VCaP (cell line): ENCODE measurements around the gene TBL1Y.
"Not testable (repeated sequence)": the region's sequence is repeated elsewhere in the genome, so short reads cannot be mapped to it uniquely, and the experiment has no call there.

Experiments used
- H3K27ac ChIP-seq: fragments of 450-650 bp; 2 replicates; pipeline ENCODE4 v1.5.1; 2017
- TF ChIP-seq, protein P1 (sequence below): fragments of 450-650 bp; conservative IDR thresholded peaks from 2 replicates; pipeline ENCODE4 v1.5.1; 2017; ENCODE audit warnings: mild to moderate bottlenecking, moderate library complexity

TBL1Y gene

DNA sequence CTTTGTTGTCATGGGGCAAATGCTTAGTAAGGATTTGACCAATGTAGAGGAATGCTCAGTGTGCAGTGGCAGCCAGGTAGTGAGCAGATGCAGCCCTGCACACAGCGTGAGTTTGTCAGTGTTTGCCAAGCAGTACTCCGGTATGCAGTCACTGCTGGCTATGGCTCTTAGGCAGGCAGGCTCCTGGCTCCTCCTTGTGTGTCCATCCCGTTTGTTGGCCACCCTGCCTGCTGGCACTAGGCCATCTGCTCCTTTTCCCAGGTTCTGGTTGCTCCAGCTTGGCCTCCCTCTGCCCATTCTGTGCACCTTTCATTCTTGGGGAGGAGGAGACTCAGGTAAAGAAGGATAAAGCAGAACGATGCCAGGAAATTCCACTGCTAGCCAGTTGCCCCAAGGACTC lies 106.0 kb downstream of the TBL1Y start:
- H3K27ac ChIP-seq = no peak overlapping the region
- TF ChIP-seq, protein P1, sequence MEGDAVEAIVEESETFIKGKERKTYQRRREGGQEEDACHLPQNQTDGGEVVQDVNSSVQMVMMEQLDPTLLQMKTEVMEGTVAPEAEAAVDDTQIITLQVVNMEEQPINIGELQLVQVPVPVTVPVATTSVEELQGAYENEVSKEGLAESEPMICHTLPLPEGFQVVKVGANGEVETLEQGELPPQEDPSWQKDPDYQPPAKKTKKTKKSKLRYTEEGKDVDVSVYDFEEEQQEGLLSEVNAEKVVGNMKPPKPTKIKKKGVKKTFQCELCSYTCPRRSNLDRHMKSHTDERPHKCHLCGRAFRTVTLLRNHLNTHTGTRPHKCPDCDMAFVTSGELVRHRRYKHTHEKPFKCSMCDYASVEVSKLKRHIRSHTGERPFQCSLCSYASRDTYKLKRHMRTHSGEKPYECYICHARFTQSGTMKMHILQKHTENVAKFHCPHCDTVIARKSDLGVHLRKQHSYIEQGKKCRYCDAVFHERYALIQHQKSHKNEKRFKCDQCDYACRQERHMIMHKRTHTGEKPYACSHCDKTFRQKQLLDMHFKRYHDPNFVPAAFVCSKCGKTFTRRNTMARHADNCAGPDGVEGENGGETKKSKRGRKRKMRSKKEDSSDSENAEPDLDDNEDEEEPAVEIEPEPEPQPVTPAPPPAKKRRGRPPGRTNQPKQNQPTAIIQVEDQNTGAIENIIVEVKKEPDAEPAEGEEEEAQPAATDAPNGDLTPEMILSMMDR = no peak

GRCh38 chrY:7017244-7018080 lies 107.0 kb downstream of the TBL1Y start:
- TF ChIP-seq, protein P1 = no peak
- no peak overlapping the region for H3K27ac ChIP-seq

DNA sequence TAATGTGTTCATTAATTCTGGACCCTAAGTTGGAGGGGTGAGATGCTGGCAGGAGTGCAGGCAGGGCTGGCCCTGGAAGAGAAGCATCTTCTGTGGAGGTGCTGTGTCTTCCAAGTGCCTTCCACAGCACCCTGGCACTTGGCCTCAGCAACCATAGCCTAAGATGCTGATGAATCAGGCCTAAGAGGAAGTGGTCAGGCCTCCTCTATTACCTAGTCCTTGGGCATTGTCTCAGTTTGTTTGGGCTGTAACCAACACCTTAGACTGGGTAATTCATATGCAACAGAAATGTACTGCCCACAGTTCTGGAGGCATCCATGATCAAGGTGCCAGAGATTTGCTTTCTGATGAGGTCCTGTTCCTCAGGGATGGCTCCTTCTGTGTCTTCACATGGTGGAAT lies 128.5 kb downstream of the TBL1Y start:
- H3K27ac ChIP-seq = peak overlapping the region; percentile 36; the same call in 1 of the 2 replicates
- TF ChIP-seq, protein P1 = no peak

- TF ChIP-seq, protein P1 = no peak
- H3K27ac ChIP-seq = no peak overlapping the region
Observed at GRCh38 chrY:7040662-7041061, 130.2 kb downstream of the TBL1Y start.

DNA sequence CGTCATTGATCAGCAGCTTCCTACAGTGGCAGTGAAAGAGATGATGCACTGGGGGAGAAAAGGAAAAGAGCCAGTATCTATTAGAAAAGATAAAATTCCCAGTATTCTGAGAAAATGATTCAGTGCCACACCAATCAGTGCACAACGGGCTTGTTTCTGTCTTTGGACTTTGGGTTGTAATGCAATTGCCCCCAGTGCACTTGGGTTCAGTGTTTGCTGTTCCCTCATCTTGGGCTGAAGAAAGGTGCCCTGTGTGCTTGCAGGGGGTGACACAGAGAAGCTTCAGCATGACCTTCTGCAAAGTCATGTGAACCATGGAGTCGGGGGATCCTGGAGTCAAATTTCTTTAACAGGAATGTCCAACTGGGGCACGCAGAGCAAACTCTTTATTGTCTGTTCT lies 131.5 kb downstream of the TBL1Y start:
- TF ChIP-seq, protein P1 = no peak

GRCh38 chrY:7052461-7052860 lies 142.0 kb downstream of the TBL1Y start:
- not testable (repeated sequence) for H3K27ac ChIP-seq

More for the DNA sequence above, 131.5 kb downstream of the TBL1Y start:
- H3K27ac ChIP-seq = no peak overlapping the region

DNA sequence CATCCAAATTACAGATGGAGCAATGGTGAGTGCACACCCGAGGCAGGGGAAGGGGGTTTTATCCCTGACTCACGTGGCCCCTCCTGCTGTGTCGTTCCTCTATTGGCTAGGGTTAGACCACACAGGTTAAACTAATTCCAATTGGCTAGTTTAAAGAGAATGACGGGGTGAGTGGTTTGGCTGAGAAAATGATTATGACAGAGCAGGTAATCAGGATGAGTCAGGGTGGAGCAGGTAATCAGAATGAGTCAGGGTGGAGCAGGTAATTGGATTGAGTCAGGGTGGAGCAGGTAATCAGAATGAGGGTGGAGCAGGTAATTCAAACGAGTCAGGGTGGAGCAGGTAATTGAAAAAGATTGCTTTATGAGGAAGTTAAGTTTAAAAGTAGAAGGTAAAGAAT lies 146.4 kb downstream of the TBL1Y start:
- TF ChIP-seq, protein P1 = no peak
- H3K27ac ChIP-seq = no peak overlapping the region

GRCh38 chrY:7078725-7079124 lies 168.2 kb downstream of the TBL1Y start:
- H3K27ac ChIP-seq = no peak overlapping the region
- TF ChIP-seq, protein P1 = no peak

- H3K27ac ChIP-seq = not testable (repeated sequence)
Observed at GRCh38 chrY:7080548-7080947, 170.1 kb downstream of the TBL1Y start.
